Spleen (tissue), 11 donors: ENCODE results near the gene LRIG1. TPM values are rescaled to one million over a fixed set of nuclear protein-coding genes. Genes with fewer than 3 reads are reported as not detected.

Experiments used
- DNase-seq: peaks from one replicate; pipeline ENCODE4 v3.0.0-alpha.2; 2020
- H3K27ac ChIP-seq, 8 donors: fragments of 200-600 bp; sonication (generic) in 7 of 8; 1 replicate in 4 of 8; 2 replicates in 4 of 8; pipeline versions ENCODE4 v1.5.0 to v1.8.0; 2016 to 2021; ENCODE audit warnings: inconsistent platforms in 4 of 8, mild to moderate bottlenecking in 4 of 8, moderate library complexity in 1 of 8
- H3K27me3 ChIP-seq, 7 donors: fragments of 200-600 bp; sonication (generic) in 6 of 7; replicated peaks in 1 of 7; 1 replicate in 4 of 7; 2 replicates in 3 of 7; pipeline versions ENCODE4 v1.5.0 to v1.8.0; 2016 to 2021; ENCODE audit warnings: inconsistent platforms in 3 of 7, mild to moderate bottlenecking in 1 of 7
- H3K36me3 ChIP-seq, 6 donors: fragments of 200-600 bp; sonication (generic) in 5 of 6; 1 replicate in 4 of 6; 2 replicates in 2 of 6; pipeline versions ENCODE4 v1.5.0 to v1.8.0; 2016 to 2021; ENCODE audit warnings: inconsistent platforms in 2 of 6
- H3K4me1 ChIP-seq, 6 donors: fragments of 200-600 bp; sonication (generic) in 5 of 6; 1 replicate in 3 of 6; 2 replicates in 3 of 6; pipeline versions ENCODE4 v1.5.0 to v1.8.0; 2016 to 2021; ENCODE audit warnings: inconsistent platforms in 3 of 6
- H3K4me3 ChIP-seq, 8 donors: fragments of 200-600 bp; sonication (generic) in 7 of 8; 1 replicate in 4 of 8; 2 replicates in 4 of 8; pipeline versions ENCODE4 v1.5.0 to v1.8.0; 2016 to 2021; ENCODE audit warnings: inconsistent platforms in 4 of 8, mild to moderate bottlenecking in 4 of 8, moderate library complexity in 2 of 8
- H3K9me3 ChIP-seq, 8 donors: fragments of 200-600 bp; sonication (generic) in 7 of 8; 1 replicate in 4 of 8; 2 replicates in 4 of 8; pipeline versions ENCODE4 v1.5.0 to v1.8.0; 2016 to 2021; ENCODE audit warnings: inconsistent platforms in 4 of 8
- CTCF ChIP-seq, 11 experiments: fragments of 200-600 bp in 7 of 11; fragments of 450-650 bp in 4 of 11; sonication (generic) in 4 of 11; IDR thresholded peaks in 8 of 11; conservative IDR thresholded peaks in 3 of 11; 1 replicate in 7 of 11; 2 replicates in 4 of 11; pipeline versions ENCODE4 v1.4.0 to v1.8.0; 2016 to 2021; ENCODE audit warnings: antibody characterized with exemption in 11 of 11, inconsistent platforms in 4 of 11, mild to moderate bottlenecking in 1 of 11
- POLR2A ChIP-seq, 3 donors: fragments of 450-650 bp; IDR thresholded peaks; one replicate each; pipeline ENCODE4 v1.5.1; 2017; ENCODE audit warnings: antibody characterized with exemption in 3 of 3, mild to moderate bottlenecking in 1 of 3
- POLR2AphosphoS5 ChIP-seq, 3 donors: sonication (generic); formaldehyde crosslinking; IDR thresholded peaks; one replicate each; pipeline ENCODE4 v1.5.1; 2017; ENCODE audit warnings: antibody characterized with exemption in 3 of 3
- WGBS, 5 donors: extraction: QIAGEN DNeasy Blood & Tissue Kit in 3 of 5; methylation state at CpG; one replicate each; pipeline versions ENCODE4 v1.1.5 to v1.1.7; 2013 to 2018; 5-methylcytosine and 5-hydroxymethylcytosine counted together
- intact Hi-C: fragments of 100-400 bp; cut with DNase I; formaldehyde crosslinking; loops from one replicate; pipeline ENCODE4 v1.15.0; 2023; ENCODE audit warnings: low total_unique reads
- polyA plus RNA-seq, 3 donors: library from polyadenylated mRNA; stranded (reverse); fragments of 200-250 nt; gene quantifications; one replicate each; pipeline ENCODE4 v1.2.1, GENCODE V29; 2013
- total RNA-seq, 7 donors: library from RNA; depleted of rRNA in 3 of 7; stranded (reverse); fragments of >200 nt in 3 of 7; fragmentation: NEBNext Ultra II Directional in 4 of 7; extraction: Animal tissue kit (Norgen Biotek cat#: 25700) in 4 of 7; gene quantifications; one replicate each; pipeline versions ENCODE4 v1.1.0 to v1.2.1, GENCODE V29; 2016 to 2021
- donor health status: healthy with polysubstance abuse.
- donor health status: DM: no; HTN: no; CAD: no; lungs with moderate emphysema.
- donor health status: DM: no; HTN: no; CAD: no.
- donor health status: Bipolar disorder and iron deficiency.
- donor health status: healthy.
- donor health status: DM: no; HTN: no; CAD: no.
- donor health status: DM: yes; HTN: yes; CAD: no.

LRIG1 gene
- total and polyA plus RNA-seq, 10 donors: 5.9 to 19.7 (median 11.9) TPM

GRCh38 chr3:66518126-66518525 is 17.3 kb upstream of the LRIG1 start:
- H3K9me3 ChIP-seq: no peaks in the 10 kb centered on the region
- H3K27me3 ChIP-seq: peaks cover 0 to 5% (median 0%) of the 10 kb centered on the region in 7 donors
- intact Hi-C loops: no loop called here
- no peaks in the 10 kb centered on the region for H3K36me3 ChIP-seq
- no peak overlapping the region for H3K4me3 ChIP-seq
- TF ChIP-seq POLR2A (IDR thresholded peaks at IDR 0.05): no peak
- no peak for TF ChIP-seq POLR2AphosphoS5 (IDR thresholded peaks at IDR 0.05)
- TF ChIP-seq CTCF (IDR thresholded peaks at IDR 0.05 in 8 of 11, conservative IDR thresholded peaks at IDR 0.05 in 3 of 11): no peak
- H3K27ac ChIP-seq: no peak overlapping the region
- no peak for DNase-seq
- 76 to 98% (median 90%) methylated on average over 2 of the region's 2 CpGs for WGBS, 5 donors
- H3K4me1 ChIP-seq: no peaks in the 10 kb centered on the region

- Histone ChIP-seq H3K4me1 (no peaks in the 10 kb centered on the region), H3K9me3 (no peaks in the 10 kb centered on the region), H3K27ac (no peak overlapping the region), H3K36me3 (no peaks in the 10 kb centered on the region), H3K27me3 (peaks cover 0 to 5% (median 0%) of the 10 kb centered on the region in 7 donors), H3K4me3 (no peak overlapping the region)
- intact Hi-C loops: no loop called here
- TF ChIP-seq POLR2AphosphoS5 (IDR thresholded peaks at IDR 0.05) (no peak), POLR2A (IDR thresholded peaks at IDR 0.05) (no peak), CTCF (IDR thresholded peaks at IDR 0.05 in 8 of 11, conservative IDR thresholded peaks at IDR 0.05 in 3 of 11) (no peak)
- no peak for DNase-seq
- 58 to 80% (median 67%) methylated on average over 2 of the region's 2 CpGs for WGBS, 5 donors
Measured at GRCh38 chr3:66517241-66517640, 16.4 kb upstream of the LRIG1 start.

- WGBS, 5 donors: 76 to 90% (median 82%) methylated on average over 7 of the region's 7 CpGs
- TF ChIP-seq POLR2A (IDR thresholded peaks at IDR 0.05): no peak
- TF ChIP-seq CTCF (IDR thresholded peaks at IDR 0.05 in 8 of 11, conservative IDR thresholded peaks at IDR 0.05 in 3 of 11): no peak
- TF ChIP-seq POLR2AphosphoS5 (IDR thresholded peaks at IDR 0.05): no peak
- no peak for DNase-seq
- intact Hi-C loops: no loop called here
- no peaks in the 10 kb centered on the region for H3K36me3 ChIP-seq
- H3K4me1 ChIP-seq: no peaks in the 10 kb centered on the region
- H3K27ac ChIP-seq: no peak overlapping the region
- H3K27me3 ChIP-seq: no peaks in the 10 kb centered on the region
- no peak overlapping the region for H3K4me3 ChIP-seq
- no peaks in the 10 kb centered on the region for H3K9me3 ChIP-seq
Measured at GRCh38 chr3:66508461-66508860, 7.6 kb upstream of the LRIG1 start.

- DNase-seq: no peak
- H3K9me3 ChIP-seq: no peaks in the 10 kb centered on the region
- H3K4me3 ChIP-seq: no peak overlapping the region
- WGBS, 5 donors: 87 to 94% (median 94%) methylated on average over 8 of the region's 8 CpGs
- H3K36me3 ChIP-seq: no peaks in the 10 kb centered on the region
- no peaks in the 10 kb centered on the region for H3K27me3 ChIP-seq
- no peak overlapping the region for H3K27ac ChIP-seq
- intact Hi-C loops: no loop called here
- TF ChIP-seq CTCF (IDR thresholded peaks at IDR 0.05 in 8 of 11, conservative IDR thresholded peaks at IDR 0.05 in 3 of 11): no peak
- no peak for TF ChIP-seq POLR2AphosphoS5 (IDR thresholded peaks at IDR 0.05)
- TF ChIP-seq POLR2A (IDR thresholded peaks at IDR 0.05): no peak
- H3K4me1 ChIP-seq: no peaks in the 10 kb centered on the region
Measured at GRCh38 chr3:66507423-66508260, 6.8 kb upstream of the LRIG1 start.
